ENCODE data around the gene TPCN1.

- TF ChIP-seq CTCF (IDR thresholded peaks at IDR 0.05 in 8 of 11, conservative IDR thresholded peaks at IDR 0.05 in 3 of 11), result no peak
- TF ChIP-seq POLR2A (IDR thresholded peaks at IDR 0.05), result no peak
- TF ChIP-seq POLR2AphosphoS5 (IDR thresholded peaks at IDR 0.05), result peak in 1 of 3 donors; percentile 15
These were observed 30.0 kb upstream of the TPCN1 start for GRCh38 chr12:113191227-113191626.

All from spleen (tissue), 7 donors.